SK-N-SH (cell line): ENCODE data around the gene FNDC3B. TPM values are rescaled to one million over a fixed set of nuclear protein-coding genes. Genes with fewer than 3 reads are reported as not detected.
A peak's percentile ranks its signal among the peaks of the same experiment; 100 is the strongest.
"Not testable (repeated sequence)": the region's sequence is repeated elsewhere in the genome, so short reads cannot be mapped to it uniquely, and the experiment has no call there.

Experiments
- CTCF ChIA-PET: fragments of 300-600, 350-600 bp; formaldehyde crosslinking; extraction: SDS; loops from one replicate; lab custom pipeline; 2021; lab: Yijun Ruan, JAX
- POLR2A ChIA-PET: fragments of 350-600 bp; sonication (Branson Sonifier 250); formaldehyde crosslinking; extraction: SDS; loops from one replicate; lab custom pipeline; 2020; ENCODE audit warnings: antibody characterized with exemption, inconsistent platforms; lab: Yijun Ruan, JAX
- DNase-seq: peaks from one replicate; pipeline ENCODE4 v3.0.0; 2012
- H2AFZ ChIP-seq: fragments of 200-600 bp; sonication (generic); 2 replicates; pipeline ENCODE4 v1.8.1; 2016; ENCODE audit warnings: antibody characterized with exemption, mild to moderate bottlenecking, low read depth
- H3F3A ChIP-seq: fragments of 200-600 bp; sonication (generic); replicated peaks from 2 replicates; pipeline ENCODE3; 2016; ENCODE audit warnings: antibody characterized with exemption, mild to moderate bottlenecking; ENCODE audit not compliant: insufficient read depth
- H3K27ac ChIP-seq, 2 experiments: fragments of 200-500 bp in 1 of 2; fragments of 200-600 bp in 1 of 2; sonication (Bioruptor generic) in 1 of 2; sonication (generic), shearing (Covaris generic) in 1 of 2; 2 replicates each; pipeline versions ENCODE4 v1.5.1 to v1.6.1; 2014 to 2016; ENCODE audit warnings: low read depth in 2 of 2, inconsistent platforms in 1 of 2, low read length in 1 of 2, mild to moderate bottlenecking in 1 of 2, mixed read lengths in 1 of 2
- H3K27me3 ChIP-seq: fragments of 200-600 bp; sonication (generic), shearing (Covaris generic); 2 replicates; pipeline ENCODE4 v1.6.1; 2016; ENCODE audit warnings: mixed run types; ENCODE audit not compliant: insufficient read depth
- H3K36me3 ChIP-seq, 2 experiments: fragments of 200-500 bp in 1 of 2; fragments of 200-600 bp in 1 of 2; sonication (Bioruptor generic) in 1 of 2; sonication (generic) in 1 of 2; replicated peaks in 1 of 2; 2 replicates each; pipeline versions ENCODE3 to v1.5.1; 2014 to 2016; ENCODE audit warnings: low read length in 1 of 2, mild to moderate bottlenecking in 1 of 2; ENCODE audit not compliant: insufficient read depth in 2 of 2, control insufficient read depth in 1 of 2
- H3K4me1 ChIP-seq, 2 experiments: fragments of 200-500 bp in 1 of 2; fragments of 200-600 bp in 1 of 2; sonication (Bioruptor generic) in 1 of 2; sonication (generic), shearing (Covaris generic) in 1 of 2; 2 replicates each; pipeline versions ENCODE4 v1.5.1 to v1.6.1; 2014 to 2016; ENCODE audit warnings: low read depth in 1 of 2, low read length in 1 of 2, mixed run types in 1 of 2; ENCODE audit not compliant: insufficient read depth in 2 of 2, control insufficient read depth in 1 of 2
- H3K4me2 ChIP-seq: fragments of 200-600 bp; sonication (generic), shearing (Covaris generic); 2 replicates; pipeline ENCODE4 v1.6.1; 2017; ENCODE audit warnings: mixed run types
- H3K4me3 ChIP-seq, 2 experiments: fragments of 200-500 bp in 1 of 2; fragments of 200-600 bp in 1 of 2; sonication (Bioruptor generic) in 1 of 2; sonication (generic), shearing (Covaris generic) in 1 of 2; 2 replicates each; pipeline versions ENCODE4 v1.5.1 to v1.8.1; 2014 to 2016; ENCODE audit warnings: low read depth in 2 of 2, inconsistent platforms in 1 of 2, low read length in 1 of 2, mild to moderate bottlenecking in 1 of 2, mixed read lengths in 1 of 2, moderate library complexity in 1 of 2
- H3K79me2 ChIP-seq: fragments of 200-600 bp; sonication (generic); 2 replicates; pipeline ENCODE4 v1.8.1; 2017; ENCODE audit warnings: mild to moderate bottlenecking; ENCODE audit not compliant: insufficient read depth
- H3K9ac ChIP-seq: fragments of 200-600 bp; sonication (generic); 2 replicates; pipeline ENCODE4 v1.6.1; 2017; ENCODE audit warnings: mixed run types
- H3K9me2 ChIP-seq: fragments of 200-600 bp; sonication (generic); 2 replicates; pipeline ENCODE4 v1.6.1; 2017; ENCODE audit warnings: mixed run types
- H3K9me3 ChIP-seq: fragments of 200-600 bp; sonication (generic); 2 replicates; pipeline ENCODE4 v1.6.1; 2017; ENCODE audit warnings: mixed run types, mild to moderate bottlenecking, moderate library complexity
- H4K20me1 ChIP-seq: fragments of 200-600 bp; sonication (generic); 2 replicates; pipeline ENCODE4 v1.6.1; 2017; ENCODE audit warnings: mild to moderate bottlenecking, mixed run types; ENCODE audit not compliant: insufficient read depth
- CHD2 ChIP-seq: fragments of 150-350 bp; IDR thresholded peaks from 2 replicates; pipeline ENCODE4 v1.6.1; 2018; ENCODE audit warnings: low read length; ENCODE audit not compliant: partially characterized antibody
- EZH2phosphoT487 ChIP-seq: fragments of 200-600 bp; sonication (generic); IDR thresholded peaks from 2 replicates; pipeline ENCODE4 v1.6.1; 2017; ENCODE audit warnings: low read depth, mixed run types, mild to moderate bottlenecking, antibody characterized with exemption, moderate library complexity, borderline replicate concordance
- FOSL2 ChIP-seq: IDR thresholded peaks from 2 replicates; pipeline ENCODE4 v1.4.0; 2012; ENCODE audit warnings: low read depth, mild to moderate bottlenecking, moderate library complexity, borderline replicate concordance
- FOXM1 ChIP-seq: IDR thresholded peaks from 2 replicates; pipeline ENCODE4 v1.4.0; 2012; ENCODE audit warnings: low read depth, mild to moderate bottlenecking
- GABPA ChIP-seq: IDR thresholded peaks from 2 replicates; pipeline ENCODE4 v1.4.0; 2012; ENCODE audit warnings: low read depth, mild to moderate bottlenecking
- MEF2A ChIP-seq: IDR thresholded peaks from 2 replicates; pipeline ENCODE4 v1.4.0; 2012; ENCODE audit warnings: low read depth, borderline replicate concordance
- MXI1 ChIP-seq: IDR thresholded peaks from 2 replicates; pipeline ENCODE4 v1.6.1; 2012; ENCODE audit warnings: mild to moderate bottlenecking, low read depth, low read length, improper control_type of control experiment
- RAD21 ChIP-seq: IDR thresholded peaks from 2 replicates; pipeline ENCODE4 v1.6.1; 2012; ENCODE audit warnings: mild to moderate bottlenecking, low read length
- SIN3A ChIP-seq: IDR thresholded peaks from 2 replicates; pipeline ENCODE4 v1.6.1; 2012; ENCODE audit warnings: low read depth, mild to moderate bottlenecking, low read length, moderate library complexity, borderline replicate concordance
- SMC3 ChIP-seq: IDR thresholded peaks from 2 replicates; pipeline ENCODE4 v1.6.1; 2012; ENCODE audit warnings: low read depth, low read length, improper control_type of control experiment
- TEAD4 ChIP-seq: IDR thresholded peaks from 2 replicates; pipeline ENCODE4 v1.4.0; 2012; ENCODE audit warnings: mild to moderate bottlenecking, borderline replicate concordance; ENCODE audit not compliant: insufficient read depth
- YY1 ChIP-seq: IDR thresholded peaks from 2 replicates; pipeline ENCODE4 v1.4.0; 2012; ENCODE audit warnings: low read depth, mild to moderate bottlenecking
- ZBTB33 ChIP-seq: IDR thresholded peaks from 2 replicates; pipeline ENCODE4 v1.4.0; 2012; ENCODE audit warnings: low read depth, borderline replicate concordance
- WGBS: methylation state at CpG from one replicate; pipeline ENCODE4 v1.1.6; 2017; ENCODE audit warnings: low lambda C conversion rate; 5-methylcytosine and 5-hydroxymethylcytosine counted together
- polyA plus RNA-seq, 3 experiments: library from polyadenylated mRNA; depleted of rRNA; stranded (reverse); fragments of >200 nt; gene quantifications; 2 replicates each; pipeline ENCODE4 v1.2.3, GENCODE V29; 2012
- TF ChIP-seq, protein P1 (sequence below): IDR thresholded peaks from 2 replicates; pipeline ENCODE4; 2012
- TF ChIP-seq, protein P2 (sequence below): IDR thresholded peaks from 2 replicates; pipeline ENCODE4 v1.6.1; 2012; ENCODE audit warnings: mild to moderate bottlenecking, low read depth, low read length, moderate library complexity

Gene FNDC3B
- polyA plus RNA-seq, 1 of the 3 experiments (the other 2 are of a cell fraction), result 10.4 TPM

DNA sequence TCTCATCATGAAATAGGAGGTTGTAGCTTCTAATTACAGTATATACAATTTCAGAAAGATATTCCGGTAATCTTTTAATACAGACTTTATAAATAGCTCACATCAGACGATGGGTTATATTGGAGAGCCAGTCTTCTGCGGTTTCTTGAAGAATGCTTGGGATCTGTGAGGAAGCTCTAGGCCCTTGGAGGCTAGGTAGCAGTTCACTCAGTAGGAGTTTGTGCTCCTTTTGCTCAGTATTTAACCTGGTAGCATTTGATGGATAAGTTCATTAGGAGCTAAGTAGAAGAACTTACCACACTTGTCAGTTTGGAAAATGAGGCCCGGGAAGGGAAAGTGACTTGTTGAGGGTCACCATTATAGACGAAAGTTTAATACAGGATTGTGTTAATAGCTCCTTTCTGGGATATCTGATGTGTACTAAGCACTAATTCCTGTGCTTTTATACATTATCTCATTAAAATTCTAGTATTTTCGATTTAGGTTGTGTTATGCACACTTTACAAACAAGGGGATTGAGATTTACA, 2.8 kb downstream of the FNDC3B start (continued):
- TF ChIP-seq FOXM1 (no peak), CHD2 (no peak), MEF2A (no peak), EZH2phosphoT487 (no peak), GABPA (no peak), FOSL2 (no peak)
- TF ChIP-seq, protein P1, sequence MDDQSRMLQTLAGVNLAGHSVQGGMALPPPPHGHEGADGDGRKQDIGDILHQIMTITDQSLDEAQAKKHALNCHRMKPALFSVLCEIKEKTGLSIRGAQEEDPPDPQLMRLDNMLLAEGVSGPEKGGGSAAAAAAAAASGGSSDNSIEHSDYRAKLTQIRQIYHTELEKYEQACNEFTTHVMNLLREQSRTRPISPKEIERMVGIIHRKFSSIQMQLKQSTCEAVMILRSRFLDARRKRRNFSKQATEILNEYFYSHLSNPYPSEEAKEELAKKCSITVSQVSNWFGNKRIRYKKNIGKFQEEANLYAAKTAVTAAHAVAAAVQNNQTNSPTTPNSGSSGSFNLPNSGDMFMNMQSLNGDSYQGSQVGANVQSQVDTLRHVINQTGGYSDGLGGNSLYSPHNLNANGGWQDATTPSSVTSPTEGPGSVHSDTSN, result no peak

GRCh38 chr3:172042663-172043179, 3.3 kb downstream of the FNDC3B start:
- H3K27ac ChIP-seq, H3K9ac ChIP-seq, DNase-seq, H2AFZ ChIP-seq, H3K9me2 ChIP-seq, H3K9me3 ChIP-seq, H3K4me3 ChIP-seq, H3K27me3 ChIP-seq: not testable (repeated sequence)
- WGBS, result 96% methylated on average over 21 of the region's 21 CpGs
- TF ChIP-seq, protein P2, sequence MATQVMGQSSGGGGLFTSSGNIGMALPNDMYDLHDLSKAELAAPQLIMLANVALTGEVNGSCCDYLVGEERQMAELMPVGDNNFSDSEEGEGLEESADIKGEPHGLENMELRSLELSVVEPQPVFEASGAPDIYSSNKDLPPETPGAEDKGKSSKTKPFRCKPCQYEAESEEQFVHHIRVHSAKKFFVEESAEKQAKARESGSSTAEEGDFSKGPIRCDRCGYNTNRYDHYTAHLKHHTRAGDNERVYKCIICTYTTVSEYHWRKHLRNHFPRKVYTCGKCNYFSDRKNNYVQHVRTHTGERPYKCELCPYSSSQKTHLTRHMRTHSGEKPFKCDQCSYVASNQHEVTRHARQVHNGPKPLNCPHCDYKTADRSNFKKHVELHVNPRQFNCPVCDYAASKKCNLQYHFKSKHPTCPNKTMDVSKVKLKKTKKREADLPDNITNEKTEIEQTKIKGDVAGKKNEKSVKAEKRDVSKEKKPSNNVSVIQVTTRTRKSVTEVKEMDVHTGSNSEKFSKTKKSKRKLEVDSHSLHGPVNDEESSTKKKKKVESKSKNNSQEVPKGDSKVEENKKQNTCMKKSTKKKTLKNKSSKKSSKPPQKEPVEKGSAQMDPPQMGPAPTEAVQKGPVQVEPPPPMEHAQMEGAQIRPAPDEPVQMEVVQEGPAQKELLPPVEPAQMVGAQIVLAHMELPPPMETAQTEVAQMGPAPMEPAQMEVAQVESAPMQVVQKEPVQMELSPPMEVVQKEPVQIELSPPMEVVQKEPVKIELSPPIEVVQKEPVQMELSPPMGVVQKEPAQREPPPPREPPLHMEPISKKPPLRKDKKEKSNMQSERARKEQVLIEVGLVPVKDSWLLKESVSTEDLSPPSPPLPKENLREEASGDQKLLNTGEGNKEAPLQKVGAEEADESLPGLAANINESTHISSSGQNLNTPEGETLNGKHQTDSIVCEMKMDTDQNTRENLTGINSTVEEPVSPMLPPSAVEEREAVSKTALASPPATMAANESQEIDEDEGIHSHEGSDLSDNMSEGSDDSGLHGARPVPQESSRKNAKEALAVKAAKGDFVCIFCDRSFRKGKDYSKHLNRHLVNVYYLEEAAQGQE, result peak; percentile 75; the same call in 1 of the 2 replicates
- Histone ChIP-seq H3K4me1 (peaks cover 6 to 18% of the 10 kb centered on the region in 2 experiments; a peak in 3 of 4 replicates), H3K79me2 (peaks cover 91% of the 10 kb centered on the region), H3F3A (peaks cover 11% of the 10 kb centered on the region), H3K36me3 (peaks cover 6 to 23% of the 10 kb centered on the region in 2 experiments), H3K4me2 (peak overlapping the region; percentile 86), H4K20me1 (peaks cover 64% of the 10 kb centered on the region)
- CTCF ChIA-PET, result interaction anchor here (0.7 to 1.8 kb wide), 5 partner anchors 9 to 299 kb away, joined by 3 to 7 read pairs (median 4); no protein-coding TSS in a partner anchor
- POLR2A ChIA-PET, result interaction anchor here (1.0 kb wide), 1 partner anchor 290 kb away, joined by 5 read pairs; no protein-coding TSS in a partner anchor

GRCh38 chr3:172043233-172043632, 3.9 kb downstream of the FNDC3B start:
- peaks cover 69% of the 10 kb centered on the region for H4K20me1 ChIP-seq
- no peaks in the 10 kb centered on the region for H3K27me3 ChIP-seq
- no peak for DNase-seq
- ChIA-PET CTCF (interaction anchor here (0.7 to 1.8 kb wide), 4 partner anchors 9 to 289 kb away, joined by 3 to 7 read pairs (median 4); no protein-coding TSS in a partner anchor), POLR2A (interaction anchor here (1.0 kb wide), 1 partner anchor 289 kb away, joined by 5 read pairs; no protein-coding TSS in a partner anchor)
- peaks cover 6 to 25% of the 10 kb centered on the region in 2 experiments for H3K36me3 ChIP-seq
- 97% methylated on average over 5 of the region's 5 CpGs for WGBS
- peaks cover 97% of the 10 kb centered on the region for H3K79me2 ChIP-seq
- H3K27ac ChIP-seq, result no peak overlapping the region
- TF ChIP-seq YY1 (no peak), MXI1 (no peak), MEF2A (no peak), TEAD4 (no peak), ZBTB33 (no peak), SMC3 (no peak), GABPA (no peak), RAD21 (no peak), SIN3A (no peak)
- H3K4me1 ChIP-seq, result peaks cover 6 to 18% of the 10 kb centered on the region in 2 experiments; a peak in 3 of 4 replicates
- no peak overlapping the region for H2AFZ ChIP-seq
- no peaks in the 10 kb centered on the region for H3K9me2 ChIP-seq
- H3K9ac ChIP-seq, result no peak overlapping the region
- peaks cover 11% of the 10 kb centered on the region for H3F3A ChIP-seq
- H3K4me2 ChIP-seq, result peak overlapping the region; percentile 86
- no peaks in the 10 kb centered on the region for H3K9me3 ChIP-seq
- no peak overlapping the region for H3K4me3 ChIP-seq
